Body of pancreas (tissue), 4 donors: ENCODE results near the gene STRA8. TPM values are rescaled to one million over a fixed set of nuclear protein-coding genes. Genes with fewer than 3 reads are reported as not detected.
"Not testable (repeated sequence)": the region's sequence is repeated elsewhere in the genome, so short reads cannot be mapped to it uniquely, and the experiment has no call there.

Experiments used
- ATAC-seq: fragments of 150-250 bp; one replicate; pipeline ENCODE4 v1.9.1; 2016
- DNase-seq, 4 donors: peaks; one replicate each; pipeline ENCODE4 v3.0.0-alpha.2; 2019
- H3K27ac ChIP-seq, 4 donors: fragments of 200-600 bp; sonication (generic); 1 replicate in 3 of 4; 2 replicates in 1 of 4; pipeline versions ENCODE4 v1.5.1 to v1.6.1; 2016 to 2019; ENCODE audit warnings: mild to moderate bottlenecking in 1 of 4, mixed read lengths in 1 of 4, moderate library complexity in 1 of 4
- H3K27me3 ChIP-seq, 2 donors: fragments of 200-600 bp; sonication (generic); one replicate each; pipeline ENCODE4 v1.6.0; 2016; ENCODE audit warnings: mild to moderate bottlenecking in 1 of 2
- H3K36me3 ChIP-seq, 2 donors: fragments of 200-600 bp; sonication (generic); replicated peaks in 1 of 2; 2 replicates each; pipeline ENCODE4 v1.5.1; 2016; ENCODE audit warnings: low read depth in 2 of 2; ENCODE audit not compliant: insufficient read depth in 1 of 2
- H3K4me1 ChIP-seq: fragments of 200-600 bp; sonication (generic); one replicate; pipeline ENCODE4 v1.6.0; 2016
- H3K4me3 ChIP-seq, 2 donors: fragments of 200-600 bp; sonication (generic); 1 replicate in 1 of 2; 2 replicates in 1 of 2; pipeline ENCODE4 v1.5.1; 2016 to 2019
- H3K9me3 ChIP-seq, 3 donors: fragments of 200-600 bp; sonication (generic); 1 replicate in 2 of 3; 2 replicates in 1 of 3; pipeline ENCODE4 v1.5.1; 2016
- CTCF ChIP-seq, 7 experiments: fragments of 450-650 bp in 4 of 7; fragments of 200-600 bp in 3 of 7; sonication (generic) in 3 of 7; IDR thresholded peaks; one replicate each; pipeline ENCODE4 v1.5.1; 2016 to 2019; ENCODE audit warnings: antibody characterized with exemption in 7 of 7
- POLR2A ChIP-seq, 3 donors: fragments of 450-650 bp; IDR thresholded peaks; one replicate each; pipeline ENCODE4 v1.6.1; 2016; ENCODE audit warnings: antibody characterized with exemption in 3 of 3, mild to moderate bottlenecking in 2 of 3
- WGBS, 2 donors: methylation state at CpG; one replicate each; pipeline ENCODE4 v1.1.5; 2017; 5-methylcytosine and 5-hydroxymethylcytosine counted together
- intact Hi-C: fragments of 100-400 bp; cut with DNase I; formaldehyde crosslinking; loops from one replicate; pipeline ENCODE4 v1.15.1; 2023
- total RNA-seq, 2 donors: library from RNA; depleted of rRNA; stranded (reverse); fragments of >200 nt; gene quantifications; one replicate each; pipeline ENCODE4 v1.1.0, GENCODE V29; 2016

Gene STRA8
- total RNA-seq, 2 donors from 2014 or later = not detected

- peaks cover 57% of the 10 kb centered on the region for H3K4me1 ChIP-seq
- peak overlapping the region; percentile 70 to 96 (median 94) for H3K27ac ChIP-seq
- H3K27me3 ChIP-seq = no peaks in the 10 kb centered on the region
- intact Hi-C loops = no loop called here
- WGBS, 2 donors = 11 to 18% methylated on average over 7 of the region's 7 CpGs
- no peak for TF ChIP-seq POLR2A (IDR thresholded peaks at IDR 0.05)
- TF ChIP-seq CTCF (IDR thresholded peaks at IDR 0.05) = no peak
- H3K9me3 ChIP-seq = no peaks in the 10 kb centered on the region
- DNase-seq = peak in 1 of 4 donors; percentile 47
- H3K4me3 ChIP-seq = no peak overlapping the region
- no peak for ATAC-seq
- H3K36me3 ChIP-seq = no peaks in the 10 kb centered on the region
Measured at GRCh38 chr7:135209225-135209834, 24.3 kb upstream of the STRA8 start.

GRCh38 chr7:135210888-135211178, 22.8 kb upstream of the STRA8 start:
- WGBS, 2 donors = 0 to 2% methylated on average over 8 to 13 of the region's 13 CpGs
- Histone ChIP-seq H3K36me3 (no peaks in the 10 kb centered on the region), H3K4me1 (peaks cover 42% of the 10 kb centered on the region), H3K4me3 (peak overlapping the region; percentile 64 to 76), H3K27ac (peak overlapping the region; percentile 89 to 96 (median 94)), H3K27me3 (no peaks in the 10 kb centered on the region), H3K9me3 (no peaks in the 10 kb centered on the region)
- DNase-seq = no peak
- intact Hi-C loops = no loop called here
- TF ChIP-seq POLR2A (IDR thresholded peaks at IDR 0.05) = no peak
- no peak for TF ChIP-seq CTCF (IDR thresholded peaks at IDR 0.05)
- peak; percentile 1 for ATAC-seq

GRCh38 chr7:135211179-135211945, 22.3 kb upstream of the STRA8 start, which contains the start of gene WDR91:
Gene WDR91, minus strand, starts transcription at chr7:135211526. Its CDS starts 24 bp downstream, at chr7:135211502.
- TF ChIP-seq POLR2A (IDR thresholded peaks at IDR 0.05) (peak; percentile 82 to 94 (median 94)), CTCF (IDR thresholded peaks at IDR 0.05) (no peak)
- no peaks in the 10 kb centered on the region for H3K9me3 ChIP-seq
- 0% methylated on average over 60 of the region's 82 CpGs; no CpG with 5 or more reads in 1 of the 2 donors for WGBS, 2 donors

GRCh38 chr7:135211946-135212685, 21.5 kb upstream of the STRA8 start:
- Histone ChIP-seq H3K4me1 (peaks cover 35% of the 10 kb centered on the region), H3K4me3 (peak overlapping the region; percentile 13 to 74), H3K27ac (peak overlapping the region; percentile 63 to 96 (median 94))
- H3K27me3 ChIP-seq, H3K9me3 ChIP-seq, H3K36me3 ChIP-seq, intact Hi-C loops, ATAC-seq: not testable (repeated sequence)
- peak in 1 of 4 donors; percentile 46 for DNase-seq
- WGBS, 2 donors = 45 to 48% methylated on average over 30 of the region's 30 CpGs

More at GRCh38 chr7:135211179-135211945, 22.3 kb upstream of the STRA8 start, which contains the start of gene WDR91:
- intact Hi-C loops = no loop called here
- ATAC-seq (peak; percentile 92), DNase-seq (peak; percentile 96 to 98 (median 98))
- Histone ChIP-seq H3K4me3 (peak within 1 kb of the TSS; percentile 74 to 76), H3K4me1 (peaks cover 39% of the 10 kb centered on the region), H3K36me3 (no peaks in the 10 kb centered on the region), H3K27ac (peak within 1 kb of the TSS; percentile 89 to 96 (median 94)), H3K27me3 (no peaks in the 10 kb centered on the region)

GRCh38 chr7:135213831-135214230, 19.8 kb upstream of the STRA8 start:
- Histone ChIP-seq H3K27ac (no peak overlapping the region), H3K4me1 (peaks cover 33% of the 10 kb centered on the region), H3K27me3 (no peaks in the 10 kb centered on the region), H3K9me3 (no peaks in the 10 kb centered on the region), H3K4me3 (no peak overlapping the region), H3K36me3 (no peaks in the 10 kb centered on the region)
- intact Hi-C loops = no loop called here
- 43 to 57% methylated on average over 2 of the region's 2 CpGs for WGBS, 2 donors
- ATAC-seq (no peak), DNase-seq (no peak)
- TF ChIP-seq CTCF (IDR thresholded peaks at IDR 0.05) = no peak
- no peak for TF ChIP-seq POLR2A (IDR thresholded peaks at IDR 0.05)
